HG03460 (cell line): Measurements from ENCODE around the gene GLT8D1.

Source experiments
- ATAC-seq: cut with Tn5 transposase; IDR thresholded peaks from one replicate; pipeline ENCODE4 v1.9.1; 2021; ENCODE audit not compliant: unreplicated experiment

The GLT8D1 gene

GRCh38 chr3:52712291-52713212, 7.0 kb upstream of the GLT8D1 start:
- ATAC-seq, result no peak

GRCh38 chr3:52710512-52710911, 4.9 kb upstream of the GLT8D1 start:
- no peak for ATAC-seq

- no peak for ATAC-seq
Measured at GRCh38 chr3:52707585-52707984, 2.0 kb upstream of the GLT8D1 start.

GRCh38 chr3:52705438-52705687, 228 bp downstream of the GLT8D1 start:
- ATAC-seq, result no peak

GRCh38 chr3:52704611-52705437, 767 bp downstream of the GLT8D1 start:
- ATAC-seq, result no peak

GRCh38 chr3:52703341-52703740, 2.2 kb downstream of the GLT8D1 start:
- no peak for ATAC-seq

- no peak for ATAC-seq
Measured at GRCh38 chr3:52697632-52697965, 8.0 kb downstream of the GLT8D1 start.

- ATAC-seq, result no peak
Measured at GRCh38 chr3:52696830-52697631, 8.6 kb downstream of the GLT8D1 start.

GRCh38 chr3:52695798-52696671, 9.6 kb downstream of the GLT8D1 start:
- no peak for ATAC-seq

GRCh38 chr3:52694528-52695189, 10.9 kb downstream of the GLT8D1 start:
- no peak for ATAC-seq

GRCh38 chr3:52693071-52693470, 12.5 kb downstream of the GLT8D1 start:
- no peak for ATAC-seq

GRCh38 chr3:52690560-52690959, 15.0 kb downstream of the GLT8D1 start:
- no peak for ATAC-seq

- no peak for ATAC-seq
Measured at GRCh38 chr3:52689151-52689550, 16.4 kb downstream of the GLT8D1 start.

GRCh38 chr3:52688266-52688665, 17.3 kb downstream of the GLT8D1 start:
- no peak for ATAC-seq

GRCh38 chr3:52685709-52686691, 19.6 kb downstream of the GLT8D1 start, which contains the start of the genes GNL3 and PBRM1:
Gene GNL3 (plus strand): TSS chr3:52686032. CDS start chr3:52686093, 61 bp downstream.
Gene PBRM1 (minus strand): TSS chr3:52685913.
- ATAC-seq, result peak; percentile 66

GRCh38 chr3:52685285-52685708, 20.3 kb downstream of the GLT8D1 start:
- peak; percentile 74 for ATAC-seq

GRCh38 chr3:52684184-52684583, 21.4 kb downstream of the GLT8D1 start:
- ATAC-seq, result no peak

- no peak for ATAC-seq
Measured at GRCh38 chr3:52683611-52684010, 22.0 kb downstream of the GLT8D1 start.

- no peak for ATAC-seq
Measured at GRCh38 chr3:52682016-52682415, 23.6 kb downstream of the GLT8D1 start.
